ENCODE data around the gene RRP1B. TPM values are rescaled to one million over a fixed set of nuclear protein-coding genes. Genes with fewer than 3 reads are reported as not detected.

RRP1B gene
- total and polyA plus RNA-seq, 2 donors (not counting 1 experiment from before 2014, with no cell fraction given) = 6.0 to 22.4 TPM

- ATAC-seq (ENCODE audit: low read depth) (no peak), DNase-seq (no peak)
- no peak overlapping the region for H3K27ac ChIP-seq (ENCODE audit: low read length in 2 of 2)
- H4K20me1 ChIP-seq (ENCODE audit: control insufficient read depth, insufficient read depth, low read length, poor library complexity, severe bottlenecking) = peaks cover 54% of the 10 kb centered on the region
- Mint-ChIP-seq H3K9me3 (ENCODE audit: insufficient read depth) (no peaks in the 10 kb centered on the region), H3K27me3 (no peaks in the 10 kb centered on the region), H3K4me3 (peak overlapping the region; percentile 86), H3K4me1 (peaks cover 61% of the 10 kb centered on the region), H3K27ac (peak overlapping the region; percentile 38)
- H3K9me3 ChIP-seq (ENCODE audit: control extremely low read depth in 1 of 3, control insufficient read depth in 2 of 3, insufficient read depth in 1 of 3, low read length in 2 of 3) = peaks cover 0 to 2% (median 0%) of the 10 kb centered on the region in 3 donors
- WGBS (ENCODE audit: insufficient coverage) = 98% methylated on average over 16 of the region's 16 CpGs
- no peak overlapping the region for H2AFZ ChIP-seq (ENCODE audit: insufficient read depth, low read depth, low read length, poor library complexity, severe bottlenecking)
- CTCF ChIA-PET = no interaction called here
- peaks cover 56% of the 10 kb centered on the region for H3K79me2 ChIP-seq (ENCODE audit: control insufficient read depth, insufficient read depth, low read length)
- intact Hi-C loops (cut with micrococcal nuclease) = no loop called here
- POLR2A ChIA-PET = interaction anchor here (1.0 to 1.2 kb wide), 2 partner anchors 61 to 70 kb away, joined by 3 to 5 read pairs; partner anchors contain the start of genes HSF2BP and RRP1B
- peaks cover 0 to 10% of the 10 kb centered on the region in 2 experiments for H3K36me3 ChIP-seq (replicated peaks in 1 of 2; ENCODE audit: control extremely low read depth in 1 of 2, control insufficient read depth in 1 of 2, extremely low read depth in 1 of 2, insufficient read depth in 2 of 2, low read length in 1 of 2)
- H3K4me2 ChIP-seq (replicated peaks; ENCODE audit: low read depth, low read length, poor library complexity, severe bottlenecking) = peak overlapping the region; percentile 92
- H3K27me3 ChIP-seq (replicated peaks in 1 of 4; ENCODE audit: control extremely low read depth in 1 of 4, control insufficient read depth in 3 of 4, insufficient read depth in 4 of 4, low read length in 3 of 4) = peaks cover 0 to 20% (median 4%) of the 10 kb centered on the region in 4 experiments
- H3K4me1 ChIP-seq (ENCODE audit: control insufficient read depth in 2 of 2, insufficient read depth in 2 of 2, low read length in 2 of 2) = peaks cover 50 to 70% of the 10 kb centered on the region in 2 donors
- peak overlapping the region in 2 of 5 experiments; percentile 75 to 83 for H3K4me3 ChIP-seq (ENCODE audit: control extremely low read depth in 1 of 5, extremely low read depth in 1 of 5, insufficient read depth in 1 of 5, low read depth in 2 of 5, low read length in 4 of 5)
- peak overlapping the region; percentile 90 for H3K9ac ChIP-seq (ENCODE audit: low read length)
- no peak for TF ChIP-seq EZH2 (IDR thresholded peaks at IDR 0.05; ENCODE audit: borderline replicate concordance, insufficient read depth, low read depth, low read length, poor library complexity, severe bottlenecking)
- TF ChIP-seq CTCF (IDR thresholded peaks at IDR 0.05) = no peak
Observed at GRCh38 chr21:43720539-43721166, 61.3 kb downstream of the RRP1B start.

GRCh38 chr21:43721206-43721605, 61.8 kb downstream of the RRP1B start:
- CTCF ChIA-PET = no interaction called here

More at GRCh38 chr21:43721206-43721605, 61.8 kb downstream of the RRP1B start:
- no peaks in the 10 kb centered on the region for H3K9me3 ChIP-seq (ENCODE audit: control extremely low read depth in 1 of 3, control insufficient read depth in 2 of 3, insufficient read depth in 1 of 3, low read length in 2 of 3)
- DNase-seq = peak; percentile 4
- Mint-ChIP-seq H3K4me3 (peak overlapping the region; percentile 86), H3K27me3 (no peaks in the 10 kb centered on the region), H3K27ac (peak overlapping the region; percentile 38), H3K9me3 (ENCODE audit: insufficient read depth) (no peaks in the 10 kb centered on the region), H3K4me1 (peaks cover 61% of the 10 kb centered on the region)
- peaks cover 54% of the 10 kb centered on the region for H4K20me1 ChIP-seq (ENCODE audit: control insufficient read depth, insufficient read depth, low read length, poor library complexity, severe bottlenecking)
- H3K27ac ChIP-seq (ENCODE audit: low read length in 2 of 2) = no peak overlapping the region
- no peak overlapping the region for H2AFZ ChIP-seq (ENCODE audit: insufficient read depth, low read depth, low read length, poor library complexity, severe bottlenecking)
- H3K4me1 ChIP-seq (ENCODE audit: control insufficient read depth in 2 of 2, insufficient read depth in 2 of 2, low read length in 2 of 2) = peaks cover 48 to 69% of the 10 kb centered on the region in 2 donors
- POLR2A ChIA-PET = no interaction called here
- ATAC-seq (ENCODE audit: low read depth) = no peak
- no peak overlapping the region for H3K4me2 ChIP-seq (replicated peaks; ENCODE audit: low read depth, low read length, poor library complexity, severe bottlenecking)
- H3K9ac ChIP-seq (ENCODE audit: low read length) = no peak overlapping the region
- TF ChIP-seq CTCF (IDR thresholded peaks at IDR 0.05) = no peak
- no peak for TF ChIP-seq EZH2 (IDR thresholded peaks at IDR 0.05; ENCODE audit: borderline replicate concordance, insufficient read depth, low read depth, low read length, poor library complexity, severe bottlenecking)
- peaks cover 61% of the 10 kb centered on the region for H3K79me2 ChIP-seq (ENCODE audit: control insufficient read depth, insufficient read depth, low read length)
- H3K36me3 ChIP-seq (replicated peaks in 1 of 2; ENCODE audit: control extremely low read depth in 1 of 2, control insufficient read depth in 1 of 2, extremely low read depth in 1 of 2, insufficient read depth in 2 of 2, low read length in 1 of 2) = peaks cover 0 to 10% of the 10 kb centered on the region in 2 experiments
- peaks cover 0 to 15% (median 3%) of the 10 kb centered on the region in 4 experiments for H3K27me3 ChIP-seq (replicated peaks in 1 of 4; ENCODE audit: control extremely low read depth in 1 of 4, control insufficient read depth in 3 of 4, insufficient read depth in 4 of 4, low read length in 3 of 4)
- intact Hi-C loops (cut with micrococcal nuclease) = no loop called here
- 98% methylated on average over 4 of the region's 4 CpGs for WGBS (ENCODE audit: insufficient coverage)
- H3K4me3 ChIP-seq (ENCODE audit: control extremely low read depth in 1 of 5, extremely low read depth in 1 of 5, insufficient read depth in 1 of 5, low read depth in 2 of 5, low read length in 4 of 5) = no peak overlapping the region

Data from B cell (primary cell).